HG03565 (cell line): ENCODE data around the gene BTBD17.
"Not testable (repeated sequence)": the region's sequence is repeated elsewhere in the genome, so short reads cannot be mapped to it uniquely, and the experiment has no call there.

Experiments used
- ATAC-seq: cut with Tn5 transposase; IDR thresholded peaks from one replicate; pipeline ENCODE4 v1.9.1; 2021; ENCODE audit warnings: mild to moderate bottlenecking, moderate library complexity; ENCODE audit not compliant: unreplicated experiment

The BTBD17 gene

GRCh38 chr17:74361230-74362068 is at the start of gene BTBD17:
Gene BTBD17 (minus strand): TSS chr17:74361868. CDS start chr17:74361819, 49 bp downstream.
- ATAC-seq = no peak

GRCh38 chr17:74410001-74410443 is 48.4 kb upstream of the BTBD17 start:
- no peak for ATAC-seq

GRCh38 chr17:74408815-74409214 is 47.1 kb upstream of the BTBD17 start:
- no peak for ATAC-seq

GRCh38 chr17:74408262-74408661 is 46.6 kb upstream of the BTBD17 start:
- ATAC-seq = no peak

GRCh38 chr17:74407384-74407783 is 45.7 kb upstream of the BTBD17 start:
- ATAC-seq = no peak

GRCh38 chr17:74405311-74405710 is 43.6 kb upstream of the BTBD17 start:
- ATAC-seq = not testable (repeated sequence)

GRCh38 chr17:74404789-74405188 is 43.1 kb upstream of the BTBD17 start:
- no peak for ATAC-seq

GRCh38 chr17:74404218-74404617 is 42.5 kb upstream of the BTBD17 start:
- no peak for ATAC-seq

- no peak for ATAC-seq
Measured at GRCh38 chr17:74403512-74404137, 42.0 kb upstream of the BTBD17 start.

- ATAC-seq = no peak
Measured at GRCh38 chr17:74402048-74402447, 40.4 kb upstream of the BTBD17 start.

GRCh38 chr17:74396567-74396966 is 34.9 kb upstream of the BTBD17 start:
- ATAC-seq = no peak

- ATAC-seq = no peak
Measured at GRCh38 chr17:74394977-74395376, 33.3 kb upstream of the BTBD17 start.

- ATAC-seq = no peak
Measured at GRCh38 chr17:74394275-74394950, 32.7 kb upstream of the BTBD17 start.

GRCh38 chr17:74393346-74393942 is 31.8 kb upstream of the BTBD17 start:
- ATAC-seq = no peak

- ATAC-seq = no peak
Measured at GRCh38 chr17:74392848-74393247, 31.2 kb upstream of the BTBD17 start.

- ATAC-seq = no peak
Measured at GRCh38 chr17:74391771-74392170, 30.1 kb upstream of the BTBD17 start.

- no peak for ATAC-seq
Measured at GRCh38 chr17:74390680-74391653, 29.3 kb upstream of the BTBD17 start.

- ATAC-seq = no peak
Measured at GRCh38 chr17:74389937-74390679, 28.4 kb upstream of the BTBD17 start.

GRCh38 chr17:74389084-74389753 is 27.6 kb upstream of the BTBD17 start:
- ATAC-seq = no peak
